ENCODE measurements around the gene MOB3A. TPM values are rescaled to one million over a fixed set of nuclear protein-coding genes. Genes with fewer than 3 reads are reported as not detected.
"Not testable (repeated sequence)": the region's sequence is repeated elsewhere in the genome, so short reads cannot be mapped to it uniquely, and the experiment has no call there.

MOB3A gene
- total RNA-seq, 2 experiments from 2014 or later = 96.4 to 97.3 TPM

- peaks cover 70% of the 10 kb centered on the region for H3K36me3 ChIP-seq (ENCODE audit: insufficient read depth, low read length)
- Mint-ChIP-seq H3K27ac (no peak overlapping the region), H3K36me3 (ENCODE audit: low read depth) (peaks cover 42% of the 10 kb centered on the region)
Observed at GRCh38 chr19:2132731-2133490, 36.8 kb upstream of the MOB3A start.

GRCh38 chr19:2132191-2132590 lies 36.1 kb upstream of the MOB3A start:
- H3K4me1 Mint-ChIP-seq (ENCODE audit: low read depth) = no peaks in the 10 kb centered on the region
- Histone ChIP-seq H3K4me1 (ENCODE audit: insufficient read depth, low read length) (no peaks in the 10 kb centered on the region), H3K9me3 (ENCODE audit: control insufficient read depth in 1 of 2, insufficient read depth in 1 of 2, low read length in 2 of 2) (no peaks in the 10 kb centered on the region), H3K27me3 (ENCODE audit: control insufficient read depth in 1 of 2, insufficient read depth in 2 of 2, low read length in 2 of 2) (no peaks in the 10 kb centered on the region), H3K36me3 (ENCODE audit: insufficient read depth, low read length) (peaks cover 64% of the 10 kb centered on the region), H3K27ac (ENCODE audit: low read depth in 1 of 2, low read length in 2 of 2) (no peak overlapping the region), H3K4me3 (ENCODE audit: low read length) (no peak overlapping the region)
- peaks cover 36% of the 10 kb centered on the region for H3K36me3 Mint-ChIP-seq (ENCODE audit: low read depth)
- H3K9me3 Mint-ChIP-seq = no peaks in the 10 kb centered on the region
- no peak overlapping the region for H3K27ac Mint-ChIP-seq
- CTCF ChIA-PET = no interaction called here
- DNase-seq (no peak), ATAC-seq (ENCODE audit: poor library complexity) (no peak)
- POLR2A ChIA-PET = no interaction called here
- intact Hi-C loops (cut with DNase I, micrococcal nuclease) = no loop called here
- TF ChIP-seq CTCF (IDR thresholded peaks at IDR 0.05) = no peak
- H3K27me3 Mint-ChIP-seq = no peaks in the 10 kb centered on the region
- no peak overlapping the region for H3K4me3 Mint-ChIP-seq

More at GRCh38 chr19:2132731-2133490, 36.8 kb upstream of the MOB3A start:
- no peaks in the 10 kb centered on the region for H3K4me1 Mint-ChIP-seq (ENCODE audit: low read depth)
- no peak for ATAC-seq (ENCODE audit: poor library complexity)
- H3K9me3 Mint-ChIP-seq = no peaks in the 10 kb centered on the region
- Histone ChIP-seq H3K27ac (ENCODE audit: low read depth in 1 of 2, low read length in 2 of 2) (no peak overlapping the region), H3K9me3 (ENCODE audit: control insufficient read depth in 1 of 2, insufficient read depth in 1 of 2, low read length in 2 of 2) (no peaks in the 10 kb centered on the region), H3K27me3 (ENCODE audit: control insufficient read depth in 1 of 2, insufficient read depth in 2 of 2, low read length in 2 of 2) (no peaks in the 10 kb centered on the region), H3K4me3 (ENCODE audit: low read length) (no peak overlapping the region), H3K4me1 (ENCODE audit: insufficient read depth, low read length) (no peaks in the 10 kb centered on the region)
- no peak for TF ChIP-seq CTCF (IDR thresholded peaks at IDR 0.05)
- no peaks in the 10 kb centered on the region for H3K27me3 Mint-ChIP-seq
- H3K4me3 Mint-ChIP-seq = no peak overlapping the region
- no peak for DNase-seq
- ChIA-PET POLR2A (no interaction called here), CTCF (no interaction called here)
- intact Hi-C loops (cut with DNase I, micrococcal nuclease) = no loop called here

- H3K36me3 ChIP-seq (ENCODE audit: insufficient read depth, low read length) = peaks cover 62% of the 10 kb centered on the region
- DNase-seq; H3K4me1 ChIP-seq (ENCODE audit: insufficient read depth, low read length); intact Hi-C loops (cut with DNase I, micrococcal nuclease); H3K4me3 ChIP-seq (ENCODE audit: low read length); ATAC-seq (ENCODE audit: poor library complexity); POLR2A ChIA-PET; H3K27me3 ChIP-seq (ENCODE audit: control insufficient read depth in 1 of 2, insufficient read depth in 2 of 2, low read length in 2 of 2); H3K9me3 Mint-ChIP-seq; H3K4me1 Mint-ChIP-seq (ENCODE audit: low read depth); H3K9me3 ChIP-seq (ENCODE audit: control insufficient read depth in 1 of 2, insufficient read depth in 1 of 2, low read length in 2 of 2); H3K27ac ChIP-seq (ENCODE audit: low read depth in 1 of 2, low read length in 2 of 2); CTCF ChIA-PET; H3K27me3 Mint-ChIP-seq; H3K27ac Mint-ChIP-seq; H3K4me3 Mint-ChIP-seq: not testable (repeated sequence)
- H3K36me3 Mint-ChIP-seq (ENCODE audit: low read depth) = peaks cover 42% of the 10 kb centered on the region
Observed at GRCh38 chr19:2131012-2131975, 35.2 kb upstream of the MOB3A start.
